DMS153 treated with DMSO at 0.1 percent for 48 hours (cell line): ENCODE measurements around the gene PXYLP1.

Experiments used
- DNase-seq: peaks from one replicate; lab custom pipeline; 2025; ENCODE audit not compliant: unreplicated experiment; lab: John Stamatoyannopoulos, UW

Gene PXYLP1

DNA sequence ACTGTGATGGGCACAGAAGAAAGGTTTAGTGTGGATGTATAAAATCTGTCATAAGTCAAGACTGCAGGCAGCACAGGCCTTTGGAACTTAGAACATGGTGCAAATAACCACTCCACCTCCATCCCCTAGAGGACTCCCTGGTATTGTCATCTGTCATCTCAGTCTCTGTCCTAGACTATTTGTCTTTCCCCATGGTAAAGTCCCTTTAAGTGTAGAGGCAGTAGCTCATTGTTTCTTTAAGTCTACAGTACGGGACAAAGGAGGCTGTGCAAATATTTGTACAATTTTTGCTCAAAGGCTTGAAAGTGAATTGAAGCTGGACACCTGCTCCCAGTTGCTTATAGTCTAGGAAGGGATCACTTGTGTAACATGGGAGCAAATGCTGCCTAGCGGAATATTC lies 3.2 kb upstream of the PXYLP1 start:
- no peak for DNase-seq

DNA sequence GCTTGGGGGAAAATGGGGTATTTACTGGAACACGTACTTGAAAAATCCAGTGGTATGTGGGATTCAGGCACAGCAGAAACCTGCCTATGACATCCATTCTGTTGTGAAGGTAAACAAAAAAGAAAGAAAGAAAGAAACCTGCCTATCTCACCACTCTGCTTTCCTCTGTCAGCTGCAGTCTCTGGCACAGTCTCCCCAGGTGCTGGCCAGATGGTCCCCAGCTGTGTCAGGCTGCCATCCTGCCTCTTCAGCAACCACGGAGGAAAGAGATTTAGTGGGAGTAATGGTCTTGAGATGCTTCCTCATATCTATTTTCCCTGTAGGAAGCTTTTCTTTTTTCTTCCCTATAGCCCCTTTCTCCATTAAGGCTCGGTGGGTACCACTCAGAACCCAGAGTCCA lies 2.5 kb upstream of the PXYLP1 start:
- no peak for DNase-seq

DNA sequence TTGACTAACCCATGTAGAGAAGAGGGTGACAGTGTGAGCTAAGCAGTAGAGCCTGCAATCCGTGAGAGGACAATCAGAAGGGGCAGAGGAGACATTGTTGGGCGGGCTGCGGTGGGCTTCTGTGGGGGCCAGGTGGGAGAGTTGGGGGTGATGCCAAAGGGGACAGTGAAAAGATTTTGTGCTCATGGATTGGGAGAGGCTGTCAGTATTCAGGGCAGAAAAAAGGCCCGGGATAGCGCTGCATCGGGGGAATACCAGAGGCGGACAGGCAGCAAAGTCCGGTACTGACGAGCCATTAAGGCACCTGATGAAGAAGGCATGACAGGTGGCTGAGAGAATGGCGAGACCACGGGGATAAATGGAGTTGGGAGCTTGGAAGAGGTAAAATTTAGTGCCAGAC lies 1.3 kb upstream of the PXYLP1 start:
- DNase-seq, result no peak

DNA sequence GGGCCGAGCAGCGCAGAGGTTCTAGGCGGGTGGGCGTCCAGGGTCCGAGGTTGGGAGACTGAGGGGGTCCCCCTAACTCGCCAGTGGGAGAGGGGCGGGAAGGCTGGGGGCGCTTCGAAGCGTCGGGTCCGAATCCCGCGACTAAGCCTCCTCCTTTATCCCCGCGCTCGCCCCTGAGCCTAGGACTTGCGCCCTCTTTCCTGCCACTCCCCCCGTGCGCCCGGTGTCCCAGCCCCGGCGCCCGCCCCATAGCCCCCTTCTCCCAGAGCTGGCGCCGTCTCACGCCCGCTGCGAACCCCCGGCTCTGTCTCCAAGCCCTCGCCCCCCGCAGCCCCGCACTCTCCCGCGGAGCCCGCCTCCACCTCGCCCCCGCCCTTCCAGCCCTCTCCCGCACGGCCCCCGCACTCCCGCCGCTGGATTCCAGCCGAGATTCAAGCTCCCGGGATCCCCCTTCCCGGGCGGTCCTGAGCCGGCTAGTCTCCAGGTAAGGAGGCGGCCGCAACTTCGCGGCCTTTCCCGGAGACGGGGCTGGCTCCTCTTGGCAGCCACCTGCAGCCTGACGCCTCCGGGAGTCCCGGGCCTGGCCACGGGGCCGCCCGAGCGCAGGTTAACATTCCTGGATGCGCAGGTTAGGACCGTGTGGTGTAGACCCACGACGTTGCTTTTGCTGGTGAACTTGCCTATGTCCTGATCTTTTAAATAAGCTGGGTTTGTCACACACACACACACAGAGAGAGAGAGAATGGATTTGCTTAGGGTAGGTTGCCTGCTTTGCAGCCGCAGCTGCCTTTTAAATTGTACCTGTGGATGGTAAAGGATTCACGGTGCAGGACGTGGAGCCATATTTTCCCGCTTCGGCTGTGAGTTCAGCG lies 563 bp downstream of the PXYLP1 start:
- DNase-seq, result no peak

DNA sequence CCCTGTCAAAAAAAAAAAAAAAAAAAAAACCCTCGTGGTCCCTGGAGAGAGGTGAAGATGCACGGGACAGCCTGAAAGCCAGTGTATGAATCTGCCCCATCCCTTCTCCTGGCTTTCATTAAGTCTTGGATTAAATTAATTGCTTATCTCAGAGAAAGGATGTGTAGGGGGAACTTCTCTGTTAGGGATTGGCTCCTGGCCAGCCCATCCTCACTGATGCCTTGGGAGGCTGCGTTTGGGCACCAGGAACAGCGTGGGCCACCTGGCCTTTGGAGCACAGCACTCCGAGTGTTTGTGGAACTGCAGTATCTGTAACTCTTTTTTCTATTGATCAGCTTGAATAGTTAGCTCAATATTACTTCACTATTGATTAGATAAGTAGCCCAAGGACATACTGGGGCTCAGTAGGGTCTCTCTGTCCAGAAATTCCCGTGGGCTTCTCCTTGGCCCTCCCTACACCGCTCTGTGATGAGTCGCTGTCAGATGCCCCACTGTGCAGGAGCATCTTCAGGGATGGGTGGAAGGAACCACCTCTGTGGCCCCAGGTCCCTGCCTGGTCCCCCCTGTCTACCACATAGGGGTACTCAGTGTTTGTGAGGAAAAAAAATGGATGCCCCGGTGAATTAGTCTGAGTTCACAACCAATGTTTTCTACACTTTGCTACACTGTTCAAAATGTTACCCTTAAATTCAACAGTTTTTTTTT lies 2.0 kb downstream of the PXYLP1 start:
- DNase-seq, result no peak

DNA sequence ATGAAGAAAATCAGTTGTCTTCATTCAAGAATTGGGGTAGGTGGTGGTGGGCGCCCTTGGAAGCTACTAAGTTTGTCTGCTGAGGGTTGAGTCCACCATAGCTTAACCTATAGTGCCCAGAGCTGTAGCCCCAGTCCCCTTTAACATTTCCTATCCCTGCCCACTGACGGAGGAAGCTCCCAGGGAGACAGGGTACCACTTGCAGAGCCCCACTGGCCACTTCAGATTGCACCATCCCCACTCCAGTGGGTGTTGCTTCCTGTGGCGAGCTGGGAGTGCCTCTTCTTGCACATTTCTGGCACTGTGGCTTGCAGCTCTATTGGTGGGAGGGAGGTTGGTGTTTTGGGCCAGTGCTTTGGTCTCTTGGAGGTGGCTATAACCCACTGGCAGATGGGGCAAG lies 2.7 kb downstream of the PXYLP1 start:
- no peak for DNase-seq

DNA sequence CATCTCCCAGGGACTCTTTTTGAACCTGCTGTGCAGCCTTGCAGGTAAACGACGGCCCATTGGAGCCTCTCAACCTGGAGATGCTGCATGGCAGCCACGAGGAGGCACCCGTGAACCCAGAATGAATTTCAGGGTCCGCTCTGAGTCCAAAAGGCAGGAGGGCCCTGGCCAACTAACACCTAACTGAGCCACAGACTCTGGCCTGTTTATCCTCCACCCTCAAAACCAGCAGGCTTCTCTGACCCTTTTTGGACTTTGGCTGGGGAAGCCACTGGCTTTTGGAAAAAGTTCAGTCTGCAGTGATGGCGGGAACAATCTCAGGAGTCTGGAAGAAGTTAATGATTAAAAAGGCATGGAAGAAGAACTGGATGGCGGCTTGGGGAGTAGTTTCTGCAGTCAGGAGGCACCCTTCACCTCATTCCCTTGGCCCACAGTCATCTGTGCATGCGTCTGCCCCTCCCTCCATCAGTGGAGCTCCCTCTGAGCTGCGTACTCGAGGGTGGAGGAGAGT lies 4.1 kb downstream of the PXYLP1 start:
- DNase-seq, result no peak

DNA sequence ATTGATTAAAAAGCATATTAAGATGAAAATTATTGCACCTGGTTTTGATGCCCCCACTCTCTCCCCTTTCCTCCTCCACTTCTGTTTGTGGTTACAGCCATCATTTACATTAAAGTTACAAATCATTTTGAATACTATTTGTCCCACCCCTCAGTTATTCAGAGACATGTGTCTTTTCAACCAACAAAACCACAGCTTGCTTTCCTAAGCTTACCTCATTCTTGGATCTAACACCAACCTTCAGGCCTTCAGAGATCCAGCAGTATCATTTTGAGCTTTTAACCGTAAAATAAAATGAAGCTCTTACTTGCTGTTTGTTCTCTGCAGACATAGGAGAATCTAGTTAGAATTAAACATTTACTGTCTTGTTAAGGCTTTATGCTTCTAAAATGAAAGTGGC lies 4.7 kb downstream of the PXYLP1 start:
- no peak for DNase-seq

DNA sequence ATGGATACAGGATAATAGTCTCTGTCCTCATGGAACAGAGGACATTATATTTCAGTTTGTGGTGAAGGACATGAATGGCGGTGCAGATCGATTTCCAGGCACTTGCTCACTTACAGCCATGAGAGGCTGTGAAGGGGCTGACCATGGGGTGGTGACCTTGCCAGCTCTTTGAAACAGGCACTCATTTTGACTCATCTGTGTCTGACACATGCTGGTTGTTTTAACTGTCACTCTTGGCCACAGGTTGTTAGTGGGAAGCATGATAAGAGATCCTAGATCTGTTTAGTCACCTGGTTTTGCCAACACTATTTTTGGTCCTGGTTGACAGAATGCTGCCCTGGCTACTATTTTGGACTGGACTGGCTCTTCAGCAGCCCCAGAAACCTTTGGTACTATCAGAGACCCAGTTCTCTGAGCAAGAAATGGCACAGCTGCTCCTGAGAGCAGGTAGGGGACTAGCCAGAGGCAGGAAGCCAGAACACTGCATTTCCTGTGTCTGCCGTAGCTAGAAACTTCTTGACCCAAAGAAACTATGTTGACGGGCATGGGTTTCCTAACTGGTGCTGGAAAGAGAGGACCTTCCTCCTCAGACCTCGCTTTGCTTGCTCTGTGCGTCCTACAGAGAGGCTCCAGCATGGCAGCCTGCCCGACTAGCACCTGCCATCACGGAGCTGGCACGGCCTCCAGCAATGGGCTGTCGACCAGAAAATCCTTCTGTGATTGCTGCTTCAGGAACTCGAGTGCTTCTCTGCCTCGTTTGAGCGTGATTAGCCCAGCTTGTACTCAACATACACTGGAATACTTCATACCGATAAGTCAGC lies 6.3 kb downstream of the PXYLP1 start:
- peak; percentile 14 for DNase-seq

DNA sequence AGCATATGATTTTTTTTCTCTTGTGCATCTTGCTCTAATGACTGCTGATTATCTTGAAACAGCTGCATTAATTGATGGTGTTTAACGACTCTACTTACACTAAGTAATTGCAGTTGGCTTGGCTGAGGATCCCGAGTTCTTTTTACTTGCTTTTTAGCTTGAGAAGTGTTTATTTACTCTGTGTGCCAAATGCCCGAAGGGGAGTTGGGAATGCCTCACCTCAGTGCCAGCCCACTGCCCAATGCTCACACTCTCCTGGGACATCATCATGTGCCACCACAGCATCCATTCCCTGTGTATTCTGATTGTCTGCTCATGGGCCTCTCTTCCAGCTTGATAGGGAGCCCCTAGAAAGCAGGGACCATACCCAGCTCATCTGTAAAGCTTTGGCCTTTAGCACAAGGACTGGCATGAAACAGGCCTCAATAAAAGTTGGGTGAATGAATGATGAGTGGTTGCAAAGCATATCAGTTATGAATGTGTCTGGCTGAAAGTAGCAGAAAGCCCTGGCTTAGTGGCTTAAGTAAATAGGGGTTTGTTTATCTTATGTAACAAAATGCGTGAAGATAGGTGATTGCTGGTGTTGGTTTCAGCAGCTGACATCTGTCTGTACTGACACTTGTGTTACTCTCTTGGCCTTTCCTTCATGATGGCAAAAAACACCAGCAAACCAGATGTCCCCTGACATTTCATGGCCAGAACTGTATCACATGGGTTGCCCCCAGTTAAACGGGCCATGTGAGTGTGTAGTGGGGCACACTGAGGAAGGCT lies 8.1 kb downstream of the PXYLP1 start:
- DNase-seq, result no peak

DNA sequence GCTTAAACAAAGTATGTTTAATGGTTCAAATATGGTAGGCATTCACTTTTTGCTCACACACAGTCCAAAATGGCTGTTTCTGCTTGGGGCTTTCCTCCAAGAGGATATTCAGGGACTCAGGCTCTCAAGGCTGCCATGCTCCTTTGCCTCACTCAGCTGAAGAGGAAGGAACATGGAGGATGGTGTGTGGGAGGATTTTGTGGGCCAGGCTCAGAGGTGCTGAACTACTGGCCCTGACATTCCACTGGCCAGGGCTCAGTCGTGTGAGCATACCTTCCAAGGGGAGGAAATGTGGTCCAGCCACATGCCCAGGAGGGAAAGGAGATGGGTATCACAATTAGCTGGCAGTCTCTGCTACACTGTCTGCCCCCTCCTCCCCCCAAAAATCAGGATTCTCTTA lies 8.7 kb downstream of the PXYLP1 start:
- no peak for DNase-seq

DNA sequence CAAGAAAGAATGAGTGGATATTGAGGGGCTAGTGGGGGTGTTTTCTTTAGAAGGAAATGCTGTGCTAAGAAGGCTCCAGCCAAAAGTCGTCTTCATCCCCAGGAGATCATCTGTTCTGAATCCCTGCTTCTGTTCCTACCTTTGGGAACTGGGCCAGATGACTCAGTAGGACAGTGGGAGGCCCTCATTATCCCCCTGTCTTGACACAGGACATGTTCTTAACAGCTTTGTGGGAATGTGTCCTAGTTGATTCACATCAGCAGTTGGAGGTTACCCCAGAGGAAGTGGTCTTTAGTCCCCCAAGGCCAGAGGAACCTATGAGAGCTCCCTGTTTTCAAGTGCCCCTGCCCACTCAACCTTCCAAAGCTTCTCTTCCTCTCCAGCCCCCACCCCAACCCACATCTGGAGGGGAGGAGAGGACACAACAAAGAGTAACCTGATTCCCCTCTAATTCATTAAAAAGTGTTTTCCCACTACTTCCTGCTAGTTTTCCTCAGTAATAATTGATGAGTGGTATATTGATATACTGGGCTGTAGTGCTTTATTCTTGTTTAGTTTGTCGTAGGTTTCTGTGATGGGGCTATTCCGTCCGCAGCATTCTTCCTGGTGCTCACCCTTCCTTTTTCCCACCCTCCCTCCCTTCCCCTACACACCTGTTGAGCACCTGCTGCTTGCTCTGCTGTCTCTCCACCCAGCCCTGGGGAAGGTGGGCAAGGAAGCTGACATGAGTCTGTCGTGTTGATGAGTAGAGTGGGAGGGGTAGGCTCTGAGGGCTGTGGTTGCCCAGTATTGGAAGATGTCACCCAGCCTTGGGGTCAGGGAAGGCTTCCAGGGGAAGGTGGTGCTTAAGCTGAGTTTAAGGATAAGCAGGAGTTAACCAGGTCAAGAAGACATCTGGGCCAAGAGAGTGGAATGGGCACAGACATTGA lies 9.3 kb downstream of the PXYLP1 start:
- DNase-seq, result no peak

DNA sequence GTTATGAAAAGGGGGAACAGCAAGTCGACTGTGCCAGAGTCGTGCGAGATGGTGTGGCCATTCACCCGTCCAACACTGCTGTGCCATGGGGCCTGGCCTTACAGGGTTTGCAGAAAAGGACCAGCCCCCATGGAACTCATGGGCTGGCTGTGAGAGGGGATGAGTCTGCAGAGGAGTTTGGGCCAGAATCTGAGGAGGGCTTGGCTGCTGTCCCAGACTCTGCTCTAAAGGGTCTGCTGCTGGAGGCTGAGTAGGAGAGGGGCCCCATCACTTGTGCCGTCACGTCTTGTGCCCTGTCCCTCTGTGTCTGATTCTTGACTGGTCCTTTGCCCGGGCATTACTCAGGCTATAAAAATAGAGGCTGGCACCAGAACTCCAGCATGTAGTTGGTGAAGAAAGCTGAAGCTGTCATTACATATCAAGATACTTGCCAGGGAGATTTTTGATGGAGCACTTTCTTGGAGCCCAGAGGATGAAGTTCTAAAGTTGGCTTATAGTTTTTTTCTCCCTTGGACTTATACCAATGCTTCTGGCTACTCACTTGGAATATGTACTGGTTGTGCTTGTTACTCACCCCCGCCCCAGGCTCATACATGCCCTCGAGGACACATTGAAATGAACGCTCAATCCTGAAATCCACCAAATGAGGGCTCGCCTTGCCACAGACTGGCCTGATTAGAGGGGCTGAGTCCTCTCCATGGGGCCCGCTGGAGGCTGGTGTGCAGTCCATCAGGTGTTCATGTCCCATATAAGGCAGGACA lies 10.2 kb downstream of the PXYLP1 start:
- DNase-seq, result no peak

DNA sequence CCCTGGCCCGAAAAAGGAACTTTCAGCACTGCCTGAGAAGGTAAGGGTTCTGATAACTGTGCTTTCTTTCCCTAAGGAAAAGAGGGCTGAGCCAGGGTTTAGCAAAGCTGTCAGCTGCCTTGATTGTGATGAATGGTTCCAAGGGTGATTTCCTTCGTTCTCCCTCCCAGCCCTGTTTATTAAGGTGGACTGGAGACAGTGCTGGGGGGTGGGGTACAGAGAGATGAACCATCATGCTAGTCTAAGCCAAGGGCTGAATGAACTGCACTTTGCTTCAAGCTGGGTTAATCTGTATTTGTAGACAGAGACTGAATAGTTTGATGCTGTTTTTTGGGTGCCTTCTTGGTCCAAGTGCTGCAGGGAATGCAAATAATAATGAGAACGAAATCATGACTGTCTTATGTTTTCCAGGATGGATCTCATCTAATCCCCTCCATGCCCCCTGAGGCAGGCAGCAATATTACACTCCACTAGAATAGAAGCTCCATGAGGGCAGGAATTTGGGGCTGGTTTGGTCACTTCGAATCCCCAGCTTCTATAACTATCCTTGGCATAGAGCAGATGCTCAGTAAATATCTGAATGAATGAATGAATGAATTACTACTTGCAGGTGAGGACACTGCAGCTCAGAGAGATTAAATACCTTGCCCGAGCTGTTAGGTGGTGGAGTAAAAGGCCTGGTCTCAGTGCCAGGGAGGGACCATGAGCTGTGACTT lies 10.9 kb downstream of the PXYLP1 start:
- no peak for DNase-seq

DNA sequence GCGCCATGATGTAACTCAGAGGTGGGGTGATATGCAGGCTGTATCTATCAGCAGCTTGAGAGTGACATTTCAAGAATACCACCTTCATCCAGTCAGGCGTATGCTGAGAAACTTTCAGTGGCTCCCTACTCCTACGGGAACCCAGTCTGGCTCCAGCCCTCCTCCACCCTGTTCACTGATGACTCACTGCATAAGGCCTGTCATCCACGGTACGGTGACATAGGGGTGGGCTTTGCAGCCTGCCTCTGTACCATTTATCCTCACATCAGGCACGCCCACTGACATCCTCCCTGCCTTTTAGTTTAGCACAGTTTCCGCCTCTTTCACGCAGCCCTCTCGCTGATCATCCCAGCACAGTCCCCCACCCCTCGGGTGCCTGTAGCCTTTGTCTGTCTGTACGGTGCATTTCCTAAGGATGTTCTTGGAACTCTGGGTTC lies 11.7 kb downstream of the PXYLP1 start:
- DNase-seq, result no peak

DNA sequence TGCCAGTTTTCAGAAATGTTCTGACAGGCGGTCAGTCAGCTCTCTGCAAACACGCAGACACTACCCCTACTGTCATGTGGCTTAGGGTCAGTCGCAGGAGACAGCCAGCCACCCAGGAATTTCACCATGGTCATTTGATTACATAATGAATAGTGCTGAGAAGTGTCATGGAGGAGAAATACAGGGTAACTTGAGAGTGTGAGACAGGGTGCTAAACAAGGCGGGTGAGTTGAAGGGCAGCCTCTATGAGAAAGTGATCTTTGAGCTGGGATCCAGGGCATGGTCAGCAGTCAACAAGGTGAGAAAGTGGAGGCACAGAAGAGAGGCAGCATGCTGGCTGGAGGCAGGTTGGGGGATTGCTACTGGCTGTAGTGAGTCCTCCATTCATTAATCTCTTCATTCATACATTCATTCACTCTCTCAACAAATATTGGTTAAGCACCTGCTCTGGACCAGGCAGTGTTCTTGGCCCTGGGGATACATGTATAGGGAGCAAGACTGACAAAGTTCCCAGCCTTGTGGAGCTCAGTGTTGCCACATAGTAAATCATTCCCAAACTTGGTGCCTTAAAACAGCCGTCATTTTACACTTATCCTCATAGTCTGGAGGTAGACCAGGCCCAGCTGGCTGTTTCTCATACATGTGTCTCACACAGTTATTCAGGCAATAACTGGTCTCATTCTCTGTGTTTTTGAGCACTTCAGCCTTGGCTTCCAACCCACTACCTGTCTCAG lies 14.8 kb downstream of the PXYLP1 start:
- DNase-seq, result no peak

DNA sequence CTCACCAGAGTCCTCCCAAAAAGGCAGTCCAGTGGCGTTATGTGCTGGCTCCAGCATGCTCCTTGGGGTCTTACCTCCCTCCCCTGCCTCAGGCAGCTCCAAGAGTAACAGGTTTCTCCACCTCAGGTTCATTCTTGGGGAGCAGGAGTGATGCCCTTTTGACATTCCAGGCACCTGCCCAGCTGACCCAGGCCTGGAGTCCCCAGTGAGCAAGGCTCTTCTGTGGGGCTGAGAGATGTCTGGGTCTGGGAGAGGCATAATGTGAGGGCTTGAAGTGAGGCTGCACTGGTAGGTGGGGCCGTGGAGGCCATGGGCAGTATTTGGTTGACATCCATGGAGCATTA lies 15.3 kb downstream of the PXYLP1 start:
- DNase-seq, result no peak

DNA sequence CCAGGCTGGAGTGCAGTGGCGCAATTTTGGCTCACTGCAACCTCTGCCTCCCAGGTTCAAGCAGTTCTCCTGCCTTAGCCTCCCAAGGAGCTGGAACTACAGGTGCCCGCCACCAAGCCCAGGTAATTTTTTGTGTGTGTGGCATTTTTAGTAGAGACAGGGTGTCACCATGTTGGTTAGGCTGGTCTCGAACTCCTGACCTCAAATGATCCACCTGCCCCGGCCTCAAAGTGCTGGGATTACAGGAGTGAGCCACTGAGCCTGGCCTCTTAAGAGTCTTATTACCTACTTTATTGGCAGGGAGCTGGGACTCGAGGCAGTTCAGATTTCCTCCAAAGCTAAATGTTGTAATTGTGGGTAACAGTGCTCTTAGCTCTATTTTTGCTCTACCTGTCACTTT lies 16.4 kb downstream of the PXYLP1 start:
- no peak for DNase-seq
